Kidney capillary endothelial cell (primary cell): ENCODE measurements around the gene BLOC1S4.
A peak's percentile ranks its signal among the peaks of the same experiment; 100 is the strongest.
"Not testable (repeated sequence)": the region's sequence is repeated elsewhere in the genome, so short reads cannot be mapped to it uniquely, and the experiment has no call there.

ENCODE experiments used
- DNase-seq: peaks from one replicate; pipeline ENCODE4 v3.0.0-alpha.2; 2018; ENCODE audit warnings: low spot score

The BLOC1S4 gene

GRCh38 chr4:6716018-6716911, at the start of gene BLOC1S4:
Gene BLOC1S4, plus strand, starts transcription at chr4:6716174. Its CDS starts 36 bp downstream, at chr4:6716210.
- peak; percentile 88 for DNase-seq

- no peak for DNase-seq
Measured at GRCh38 chr4:6668391-6668790, 47.6 kb upstream of the BLOC1S4 start.

- DNase-seq, result no peak
Measured at GRCh38 chr4:6671648-6672047, 44.3 kb upstream of the BLOC1S4 start.

GRCh38 chr4:6672131-6672530, 43.8 kb upstream of the BLOC1S4 start:
- no peak for DNase-seq

- not testable (repeated sequence) for DNase-seq
Measured at GRCh38 chr4:6672541-6673190, 43.3 kb upstream of the BLOC1S4 start.

- DNase-seq, result not testable (repeated sequence)
Measured at GRCh38 chr4:6673191-6673659, 42.7 kb upstream of the BLOC1S4 start.

- peak; percentile 93 for DNase-seq
Measured at GRCh38 chr4:6673660-6674499, 42.1 kb upstream of the BLOC1S4 start.

GRCh38 chr4:6674500-6675149, 41.3 kb upstream of the BLOC1S4 start:
- no peak for DNase-seq

- no peak for DNase-seq
Measured at GRCh38 chr4:6676722-6677558, 39.0 kb upstream of the BLOC1S4 start.

GRCh38 chr4:6680372-6681034, 35.5 kb upstream of the BLOC1S4 start:
- DNase-seq, result no peak

- DNase-seq, result no peak
Measured at GRCh38 chr4:6681191-6681590, 34.8 kb upstream of the BLOC1S4 start.

GRCh38 chr4:6682862-6683590, 32.9 kb upstream of the BLOC1S4 start:
- DNase-seq, result no peak

- DNase-seq, result no peak
Measured at GRCh38 chr4:6684656-6685055, 31.3 kb upstream of the BLOC1S4 start.

- no peak for DNase-seq
Measured at GRCh38 chr4:6686104-6686787, 29.7 kb upstream of the BLOC1S4 start.

GRCh38 chr4:6687947-6688878, 27.8 kb upstream of the BLOC1S4 start:
- DNase-seq, result no peak

- DNase-seq, result no peak
Measured at GRCh38 chr4:6688879-6689505, 27.0 kb upstream of the BLOC1S4 start.

GRCh38 chr4:6689506-6689960, 26.4 kb upstream of the BLOC1S4 start:
- no peak for DNase-seq
